ENCODE results near the gene OR2F1. TPM values are rescaled to one million over a fixed set of nuclear protein-coding genes. Genes with fewer than 3 reads are reported as not detected.

Gene OR2F1
- total RNA-seq, 4 donors from 2014 or later = not detected

DNA sequence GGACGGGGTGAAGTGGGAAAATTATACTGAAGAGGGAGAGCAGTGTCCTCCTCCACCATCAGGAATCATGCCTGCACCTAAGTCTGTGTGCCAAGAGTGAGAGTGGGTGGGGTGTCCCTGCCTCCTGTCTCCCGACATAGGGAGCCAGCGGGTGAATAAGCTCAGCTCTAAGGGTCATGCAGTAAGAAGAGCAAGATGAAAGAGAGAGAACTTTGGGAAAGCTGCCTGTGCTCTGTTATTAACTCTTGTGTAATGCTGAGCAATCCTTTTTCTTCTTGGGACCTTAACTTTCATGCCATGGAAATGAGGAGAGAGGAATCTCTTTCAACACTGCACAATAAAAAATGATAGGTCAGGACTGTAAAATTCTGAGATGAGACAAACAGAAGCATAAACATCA lies 44.8 kb upstream of the OR2F1 start:
- WGBS, 2 donors (ENCODE audit: low coverage in 1 of 2) = 47% methylated on average over 3 of the region's 3 CpGs; no CpG with 5 or more reads in 1 of the 2 donors
- peak; percentile 75 for ATAC-seq
- peak overlapping the region in 1 of 4 donors; percentile 8 for H3K27ac ChIP-seq
- H3K27me3 ChIP-seq = no peaks in the 10 kb centered on the region
- no peaks in the 10 kb centered on the region for H3K9me3 ChIP-seq
- TF ChIP-seq EP300 (IDR thresholded peaks at IDR 0.05) (no peak), POLR2AphosphoS5 (IDR thresholded peaks at IDR 0.05) (peak; percentile 24), POLR2A (IDR thresholded peaks at IDR 0.05) (no peak)
- TF ChIP-seq, protein P1, sequence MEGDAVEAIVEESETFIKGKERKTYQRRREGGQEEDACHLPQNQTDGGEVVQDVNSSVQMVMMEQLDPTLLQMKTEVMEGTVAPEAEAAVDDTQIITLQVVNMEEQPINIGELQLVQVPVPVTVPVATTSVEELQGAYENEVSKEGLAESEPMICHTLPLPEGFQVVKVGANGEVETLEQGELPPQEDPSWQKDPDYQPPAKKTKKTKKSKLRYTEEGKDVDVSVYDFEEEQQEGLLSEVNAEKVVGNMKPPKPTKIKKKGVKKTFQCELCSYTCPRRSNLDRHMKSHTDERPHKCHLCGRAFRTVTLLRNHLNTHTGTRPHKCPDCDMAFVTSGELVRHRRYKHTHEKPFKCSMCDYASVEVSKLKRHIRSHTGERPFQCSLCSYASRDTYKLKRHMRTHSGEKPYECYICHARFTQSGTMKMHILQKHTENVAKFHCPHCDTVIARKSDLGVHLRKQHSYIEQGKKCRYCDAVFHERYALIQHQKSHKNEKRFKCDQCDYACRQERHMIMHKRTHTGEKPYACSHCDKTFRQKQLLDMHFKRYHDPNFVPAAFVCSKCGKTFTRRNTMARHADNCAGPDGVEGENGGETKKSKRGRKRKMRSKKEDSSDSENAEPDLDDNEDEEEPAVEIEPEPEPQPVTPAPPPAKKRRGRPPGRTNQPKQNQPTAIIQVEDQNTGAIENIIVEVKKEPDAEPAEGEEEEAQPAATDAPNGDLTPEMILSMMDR (IDR thresholded peaks at IDR 0.05) = no peak
- no peak overlapping the region for H3K4me3 ChIP-seq
- no peaks in the 10 kb centered on the region for H3K36me3 ChIP-seq
- H3K4me1 ChIP-seq = peaks cover 0 to 31% (median 0%) of the 10 kb centered on the region in 3 donors

DNA sequence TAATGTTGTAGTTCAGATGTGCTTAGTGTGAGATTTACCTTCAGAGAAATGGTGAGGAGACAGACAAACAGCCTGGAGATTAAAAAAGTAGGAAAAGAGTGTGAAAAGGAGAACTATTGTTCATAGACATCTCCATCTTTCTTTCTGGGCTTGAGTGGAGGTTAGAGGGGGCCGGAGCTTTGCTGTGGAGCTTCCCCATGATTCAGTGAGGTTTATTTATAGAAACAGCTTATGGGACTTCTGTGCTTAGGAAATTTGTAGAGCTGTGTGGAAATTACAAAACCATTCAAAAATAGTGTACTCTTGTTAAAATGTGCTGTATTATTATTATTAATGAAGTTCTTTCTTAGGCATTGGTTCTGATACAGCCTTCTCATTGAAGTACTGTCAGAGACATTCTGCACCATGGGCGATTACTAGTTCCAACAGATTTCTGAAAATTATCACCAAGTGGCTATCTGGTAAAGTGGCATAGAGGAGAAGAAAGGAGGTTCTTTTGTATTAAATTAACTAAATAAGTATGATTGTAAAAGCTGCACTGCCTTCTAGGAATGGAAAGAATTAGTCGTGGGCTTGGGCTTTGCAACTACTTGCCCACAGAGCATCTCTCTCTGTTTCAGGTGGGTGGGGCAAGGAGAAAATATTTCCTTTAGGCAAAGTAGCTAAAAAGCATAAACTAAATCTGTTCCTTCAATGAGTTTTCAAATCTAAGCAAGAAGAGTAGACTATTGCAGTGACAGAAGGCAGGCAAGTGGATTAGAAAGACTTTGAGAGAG lies 44.0 kb upstream of the OR2F1 start:
- Histone ChIP-seq H3K4me1 (peaks cover 0 to 23% (median 0%) of the 10 kb centered on the region in 3 donors), H3K4me3 (no peak overlapping the region), H3K9me3 (no peaks in the 10 kb centered on the region), H3K27me3 (no peaks in the 10 kb centered on the region), H3K36me3 (no peaks in the 10 kb centered on the region), H3K27ac (peak overlapping the region in 2 of 4 donors; percentile 8 to 28)
- ATAC-seq = no peak
- 38 to 52% methylated on average over 2 to 3 of the region's 3 CpGs for WGBS, 2 donors (ENCODE audit: low coverage in 1 of 2)
- TF ChIP-seq, protein P1 (IDR thresholded peaks at IDR 0.05) = no peak
- TF ChIP-seq POLR2A (IDR thresholded peaks at IDR 0.05) = no peak

DNA sequence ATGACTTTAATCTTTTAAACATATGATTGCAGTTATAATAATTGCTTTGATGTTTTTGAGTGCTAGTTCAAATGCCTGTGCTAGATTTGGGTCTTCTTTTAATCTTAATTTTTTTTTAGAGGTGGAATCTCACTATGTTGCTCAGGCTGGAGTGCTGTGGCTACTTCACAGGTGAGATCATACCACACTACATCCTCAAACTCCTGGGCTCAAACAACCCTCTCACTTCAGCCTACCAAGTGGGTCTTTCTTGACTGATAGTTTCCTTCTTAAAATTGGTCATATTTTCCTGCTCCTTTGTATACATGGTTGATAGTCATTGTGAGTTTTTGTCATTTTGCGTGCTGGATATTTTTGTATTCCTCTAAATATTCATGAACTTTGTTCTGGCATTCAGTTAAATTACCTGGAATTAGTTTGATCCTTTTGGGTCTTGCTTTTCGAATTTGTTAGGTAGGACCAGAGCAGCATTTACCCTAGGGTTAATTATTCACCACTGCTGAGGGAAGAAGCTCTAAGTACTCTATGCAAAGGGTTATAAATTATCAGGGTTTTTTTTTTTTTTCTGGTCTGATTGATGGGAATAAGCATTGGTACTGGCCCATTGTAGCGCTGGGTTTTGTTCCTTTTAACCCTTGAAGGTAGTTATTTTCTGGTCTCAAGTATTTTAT lies 40.6 kb upstream of the OR2F1 start:
- H3K27ac ChIP-seq = no peak overlapping the region
- no peaks in the 10 kb centered on the region for H3K27me3 ChIP-seq
- WGBS, 2 donors (ENCODE audit: low coverage in 1 of 2) = 96 to 100% methylated on average over 1 to 3 of the region's 3 CpGs
- no peak for TF ChIP-seq EP300 (IDR thresholded peaks at IDR 0.05)
- TF ChIP-seq, protein P1 (IDR thresholded peaks at IDR 0.05) = no peak
- TF ChIP-seq POLR2AphosphoS5 (IDR thresholded peaks at IDR 0.05) = no peak
- TF ChIP-seq POLR2A (IDR thresholded peaks at IDR 0.05) = no peak
- no peak overlapping the region for H3K4me3 ChIP-seq
- no peak for ATAC-seq
- H3K36me3 ChIP-seq = no peaks in the 10 kb centered on the region
- H3K4me1 ChIP-seq = peaks cover 0 to 15% (median 0%) of the 10 kb centered on the region in 3 donors
- H3K9me3 ChIP-seq = no peaks in the 10 kb centered on the region

DNA sequence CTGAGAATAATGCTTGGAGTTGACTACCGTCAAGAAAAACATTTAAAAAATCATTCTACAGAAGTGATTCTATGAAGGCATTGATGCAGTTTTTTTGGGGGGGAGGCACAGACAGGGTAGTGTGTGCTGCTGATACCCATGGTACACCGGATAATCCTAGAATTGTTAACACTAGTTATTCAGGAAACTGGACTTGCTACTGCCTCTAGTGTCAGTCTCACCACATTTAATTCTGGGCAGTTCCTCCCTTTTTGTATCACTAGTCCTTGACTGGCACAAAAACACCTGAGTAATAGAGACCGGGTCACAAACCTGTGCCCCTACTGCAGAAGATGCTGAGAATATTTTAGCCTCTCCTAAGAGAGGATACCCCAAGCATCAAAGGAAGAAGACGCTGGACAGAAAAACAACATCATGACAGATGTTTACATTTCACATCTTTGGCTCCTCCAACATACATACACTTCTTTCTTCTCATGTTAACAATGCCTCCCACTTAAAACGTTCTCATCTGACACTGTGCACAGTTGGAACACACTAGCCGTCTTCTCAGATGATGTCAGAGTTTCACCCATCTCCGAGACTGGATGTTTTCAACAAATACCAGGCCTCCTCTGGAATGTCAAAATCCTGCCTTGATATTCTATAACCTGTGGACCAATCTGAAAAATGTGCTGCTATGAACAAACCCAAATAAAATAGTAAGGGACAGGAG lies 39.5 kb upstream of the OR2F1 start:
- TF ChIP-seq POLR2A (IDR thresholded peaks at IDR 0.05) = no peak
- TF ChIP-seq POLR2AphosphoS5 (IDR thresholded peaks at IDR 0.05) = no peak
- TF ChIP-seq, protein P1 (IDR thresholded peaks at IDR 0.05) = no peak
- no peak for TF ChIP-seq EP300 (IDR thresholded peaks at IDR 0.05)
- WGBS, 2 donors (ENCODE audit: low coverage in 1 of 2) = 24 to 39% methylated on average over 7 of the region's 7 CpGs
- Histone ChIP-seq H3K27ac (no peak overlapping the region), H3K27me3 (no peaks in the 10 kb centered on the region), H3K4me3 (no peak overlapping the region), H3K9me3 (no peaks in the 10 kb centered on the region), H3K4me1 (peaks cover 0 to 10% (median 0%) of the 10 kb centered on the region in 3 donors), H3K36me3 (no peaks in the 10 kb centered on the region)
- no peak for ATAC-seq
